Osteocyte (in vitro differentiated cells): ENCODE measurements around the gene BRIP1. TPM values are rescaled to one million over a fixed set of nuclear protein-coding genes. Genes with fewer than 3 reads are reported as not detected.
A peak's percentile ranks its signal among the peaks of the same experiment; 100 is the strongest.

Experiments
- DNase-seq: peaks from one replicate; pipeline ENCODE4 v3.0.0; 2021; ENCODE audit warnings: mixed read lengths; ENCODE audit not compliant: unreplicated experiment; ENCODE audit errors: extremely low spot score
- H3K27ac Mint-ChIP-seq: one replicate; pipeline ENCODE4 v1.8.0; 2021; ENCODE audit warnings: mild to moderate bottlenecking, mixed read lengths; ENCODE audit not compliant: unreplicated experiment
- H3K27me3 Mint-ChIP-seq: one replicate; pipeline ENCODE4 v1.8.0; 2021; ENCODE audit warnings: mixed read lengths; ENCODE audit not compliant: unreplicated experiment
- H3K36me3 Mint-ChIP-seq: one replicate; pipeline ENCODE4 v1.8.0; 2021; ENCODE audit warnings: mixed read lengths; ENCODE audit not compliant: unreplicated experiment
- H3K4me1 Mint-ChIP-seq: one replicate; pipeline ENCODE4 v1.8.0; 2021; ENCODE audit warnings: mixed read lengths; ENCODE audit not compliant: unreplicated experiment
- H3K4me3 Mint-ChIP-seq: one replicate; pipeline ENCODE4 v1.8.0; 2021; ENCODE audit warnings: mild to moderate bottlenecking, moderate library complexity, mixed read lengths; ENCODE audit not compliant: unreplicated experiment
- H3K9me3 Mint-ChIP-seq: one replicate; pipeline ENCODE4 v1.8.0; 2021; ENCODE audit warnings: mixed read lengths; ENCODE audit not compliant: unreplicated experiment
- CTCF ChIP-seq: fragments of 200-600 bp; sonication (generic); IDR thresholded peaks from 2 replicates; pipeline ENCODE4 v1.5.0; 2021; ENCODE audit warnings: antibody characterized with exemption, mild to moderate bottlenecking, moderate library complexity
- total RNA-seq: library from RNA; stranded (reverse); gene quantifications from 2 replicates; pipeline ENCODE4 v1.2.1, GENCODE V29; 2021

BRIP1 gene
- total RNA-seq, 1 donor from 2014 or later, result 4.6 TPM

GRCh38 chr17:61817452-61817851, 45.9 kb downstream of the BRIP1 start:
- DNase-seq, result no peak
- Mint-ChIP-seq H3K4me3 (no peak overlapping the region), H3K4me1 (peaks cover 24% of the 10 kb centered on the region), H3K9me3 (no peaks in the 10 kb centered on the region), H3K27ac (no peak overlapping the region), H3K36me3 (peaks cover 6% of the 10 kb centered on the region), H3K27me3 (no peaks in the 10 kb centered on the region)
- no peak for TF ChIP-seq CTCF

GRCh38 chr17:61816538-61816937, 46.8 kb downstream of the BRIP1 start:
- peaks cover 27% of the 10 kb centered on the region for H3K4me1 Mint-ChIP-seq
- no peak overlapping the region for H3K27ac Mint-ChIP-seq
- H3K9me3 Mint-ChIP-seq, result no peaks in the 10 kb centered on the region
- TF ChIP-seq CTCF, result no peak
- peaks cover 2% of the 10 kb centered on the region for H3K36me3 Mint-ChIP-seq
- no peak overlapping the region for H3K4me3 Mint-ChIP-seq
- no peaks in the 10 kb centered on the region for H3K27me3 Mint-ChIP-seq
- no peak for DNase-seq

GRCh38 chr17:61815863-61816503, 47.3 kb downstream of the BRIP1 start:
- Mint-ChIP-seq H3K9me3 (no peaks in the 10 kb centered on the region), H3K36me3 (peaks cover 1% of the 10 kb centered on the region), H3K4me1 (peaks cover 27% of the 10 kb centered on the region), H3K27ac (no peak overlapping the region), H3K4me3 (no peak overlapping the region), H3K27me3 (no peaks in the 10 kb centered on the region)
- no peak for DNase-seq
- no peak for TF ChIP-seq CTCF

- H3K9me3 Mint-ChIP-seq, result no peaks in the 10 kb centered on the region
- H3K4me1 Mint-ChIP-seq, result peaks cover 40% of the 10 kb centered on the region
- no peaks in the 10 kb centered on the region for H3K36me3 Mint-ChIP-seq
- no peak for DNase-seq
- H3K4me3 Mint-ChIP-seq, result no peak overlapping the region
- no peaks in the 10 kb centered on the region for H3K27me3 Mint-ChIP-seq
- H3K27ac Mint-ChIP-seq, result no peak overlapping the region
- no peak for TF ChIP-seq CTCF
Measured at GRCh38 chr17:61814485-61814884, 48.8 kb downstream of the BRIP1 start.

GRCh38 chr17:61813211-61813610, 50.1 kb downstream of the BRIP1 start:
- H3K36me3 Mint-ChIP-seq, result no peaks in the 10 kb centered on the region
- H3K4me1 Mint-ChIP-seq, result peaks cover 38% of the 10 kb centered on the region
- no peaks in the 10 kb centered on the region for H3K27me3 Mint-ChIP-seq
- no peaks in the 10 kb centered on the region for H3K9me3 Mint-ChIP-seq
- no peak for DNase-seq
- peak overlapping the region; percentile 29 for H3K27ac Mint-ChIP-seq
- no peak overlapping the region for H3K4me3 Mint-ChIP-seq
- no peak for TF ChIP-seq CTCF
